Lower lobe of right lung (tissue), 2 donors: ENCODE measurements around the gene MLLT10. TPM values are rescaled to one million over a fixed set of nuclear protein-coding genes. Genes with fewer than 3 reads are reported as not detected.

ENCODE experiments used
- ATAC-seq, 2 donors: fragments of 200-7000 bp; cut with Tn5 transposase; one replicate each; pipeline ENCODE4 v1.9.1; 2020 to 2022; ENCODE audit warnings: mild to moderate bottlenecking in 2 of 2, moderate library complexity in 2 of 2
- DNase-seq: peaks from one replicate; pipeline ENCODE4 v3.0.0-alpha.2; 2020
- H3K27ac ChIP-seq: fragments of 200-600 bp; one replicate; pipeline ENCODE4 v1.8.0; 2022
- H3K27me3 ChIP-seq: fragments of 200-600 bp; one replicate; pipeline ENCODE4 v1.8.0; 2022; ENCODE audit warnings: low read depth
- H3K36me3 ChIP-seq: fragments of 200-600 bp; one replicate; pipeline ENCODE4 v1.8.0; 2022; ENCODE audit warnings: mild to moderate bottlenecking
- H3K4me1 ChIP-seq: fragments of 200-600 bp; one replicate; pipeline ENCODE4 v1.8.0; 2022
- H3K4me3 ChIP-seq: fragments of 200-600 bp; one replicate; pipeline ENCODE4 v1.8.0; 2022; ENCODE audit warnings: mild to moderate bottlenecking
- H3K9me3 ChIP-seq: fragments of 200-600 bp; one replicate; pipeline ENCODE4 v1.8.0; 2022
- intact Hi-C: fragments of 100-400 bp; cut with DNase I; formaldehyde crosslinking; loops from one replicate; pipeline ENCODE4 v1.11.0; 2022
- total RNA-seq: library from RNA; stranded (reverse); fragmentation: NEBNext Ultra II Directional; extraction: Animal tissue kit (Norgen Biotek cat#: 25700); gene quantifications from one replicate; pipeline ENCODE4 v1.2.1, GENCODE V29; 2021
- TF ChIP-seq, protein P1 (sequence below): fragments of 200-600 bp; IDR thresholded peaks from one replicate; pipeline ENCODE4 v1.8.0; 2022; ENCODE audit warnings: antibody characterized with exemption, mild to moderate bottlenecking
- donor health status: DM: no; HTN: yes; CAD: no; lungs with severe emphysema.

Gene MLLT10
- total RNA-seq, 1 donor from 2014 or later: 48.8 TPM

DNA sequence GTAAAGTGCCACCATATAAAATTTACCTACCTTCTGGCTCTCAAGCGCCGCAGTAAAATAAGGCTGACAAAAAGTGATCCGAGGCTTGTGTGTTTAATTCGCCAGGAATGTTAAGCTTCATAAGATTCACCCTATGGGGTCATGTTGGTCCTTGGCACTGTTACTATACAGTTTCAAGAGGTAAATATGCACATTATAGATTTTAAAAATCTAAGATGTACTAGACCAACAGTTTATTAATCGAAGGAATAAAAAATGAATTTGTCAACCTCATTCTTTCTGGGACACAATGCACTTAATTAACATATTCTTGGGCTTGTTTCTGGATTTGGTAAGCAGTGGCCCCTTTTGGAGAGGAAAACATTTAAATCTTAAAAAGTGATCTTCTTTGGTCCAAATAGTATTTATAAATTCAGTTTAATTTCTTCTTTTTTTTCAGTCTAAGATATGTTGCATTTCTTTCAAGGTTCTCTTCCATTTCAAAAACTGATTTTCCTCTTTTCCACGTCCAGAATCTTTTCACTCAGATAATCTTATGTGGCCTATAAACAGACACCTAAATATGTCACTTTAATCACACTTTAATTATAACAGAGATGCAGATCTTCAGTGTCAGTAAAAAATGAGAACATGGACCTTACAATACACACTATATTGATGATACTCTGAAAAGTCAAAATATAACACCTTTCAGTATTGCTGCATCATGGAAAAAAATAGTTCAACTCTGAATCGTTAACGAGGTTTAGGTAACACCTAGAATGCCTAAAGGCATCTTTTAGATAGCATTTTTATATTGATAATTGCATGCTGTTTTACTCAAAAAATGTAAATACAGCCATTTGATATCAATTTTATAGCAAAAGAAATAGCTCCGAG, 4.8 kb upstream of the MLLT10 start:
- intact Hi-C loops: no loop called here
- TF ChIP-seq, protein P1, sequence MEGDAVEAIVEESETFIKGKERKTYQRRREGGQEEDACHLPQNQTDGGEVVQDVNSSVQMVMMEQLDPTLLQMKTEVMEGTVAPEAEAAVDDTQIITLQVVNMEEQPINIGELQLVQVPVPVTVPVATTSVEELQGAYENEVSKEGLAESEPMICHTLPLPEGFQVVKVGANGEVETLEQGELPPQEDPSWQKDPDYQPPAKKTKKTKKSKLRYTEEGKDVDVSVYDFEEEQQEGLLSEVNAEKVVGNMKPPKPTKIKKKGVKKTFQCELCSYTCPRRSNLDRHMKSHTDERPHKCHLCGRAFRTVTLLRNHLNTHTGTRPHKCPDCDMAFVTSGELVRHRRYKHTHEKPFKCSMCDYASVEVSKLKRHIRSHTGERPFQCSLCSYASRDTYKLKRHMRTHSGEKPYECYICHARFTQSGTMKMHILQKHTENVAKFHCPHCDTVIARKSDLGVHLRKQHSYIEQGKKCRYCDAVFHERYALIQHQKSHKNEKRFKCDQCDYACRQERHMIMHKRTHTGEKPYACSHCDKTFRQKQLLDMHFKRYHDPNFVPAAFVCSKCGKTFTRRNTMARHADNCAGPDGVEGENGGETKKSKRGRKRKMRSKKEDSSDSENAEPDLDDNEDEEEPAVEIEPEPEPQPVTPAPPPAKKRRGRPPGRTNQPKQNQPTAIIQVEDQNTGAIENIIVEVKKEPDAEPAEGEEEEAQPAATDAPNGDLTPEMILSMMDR: no peak
- no peaks in the 10 kb centered on the region for H3K9me3 ChIP-seq
- no peak for ATAC-seq
- H3K36me3 ChIP-seq: no peaks in the 10 kb centered on the region
- no peak for DNase-seq
- peak overlapping the region; percentile 96 for H3K27ac ChIP-seq
- no peak overlapping the region for H3K4me3 ChIP-seq
- no peaks in the 10 kb centered on the region for H3K27me3 ChIP-seq
- peaks cover 21% of the 10 kb centered on the region for H3K4me1 ChIP-seq

DNA sequence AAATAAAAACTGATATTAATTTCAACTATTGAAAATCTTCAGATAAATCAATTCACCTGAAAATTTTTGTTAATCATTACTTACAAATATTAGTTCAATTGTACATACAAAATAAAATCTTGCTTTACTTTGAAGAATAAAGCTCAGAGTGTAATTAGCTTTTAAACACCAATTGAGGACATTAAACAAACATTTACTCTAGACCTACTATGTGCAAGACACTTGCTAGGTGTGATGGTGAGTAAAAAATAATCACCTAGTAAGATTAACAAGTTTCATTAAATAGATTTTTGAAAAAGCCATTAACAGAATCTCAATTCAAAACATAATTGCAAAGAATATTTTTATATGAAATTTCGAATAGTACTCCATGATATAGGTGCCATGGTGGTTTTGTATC, 3.9 kb upstream of the MLLT10 start:
- TF ChIP-seq, protein P1: no peak
- intact Hi-C loops: no loop called here
- Histone ChIP-seq H3K4me1 (peaks cover 21% of the 10 kb centered on the region), H3K27ac (no peak overlapping the region), H3K27me3 (no peaks in the 10 kb centered on the region), H3K36me3 (no peaks in the 10 kb centered on the region), H3K4me3 (no peak overlapping the region), H3K9me3 (no peaks in the 10 kb centered on the region)
- ATAC-seq: no peak
- DNase-seq: no peak

DNA sequence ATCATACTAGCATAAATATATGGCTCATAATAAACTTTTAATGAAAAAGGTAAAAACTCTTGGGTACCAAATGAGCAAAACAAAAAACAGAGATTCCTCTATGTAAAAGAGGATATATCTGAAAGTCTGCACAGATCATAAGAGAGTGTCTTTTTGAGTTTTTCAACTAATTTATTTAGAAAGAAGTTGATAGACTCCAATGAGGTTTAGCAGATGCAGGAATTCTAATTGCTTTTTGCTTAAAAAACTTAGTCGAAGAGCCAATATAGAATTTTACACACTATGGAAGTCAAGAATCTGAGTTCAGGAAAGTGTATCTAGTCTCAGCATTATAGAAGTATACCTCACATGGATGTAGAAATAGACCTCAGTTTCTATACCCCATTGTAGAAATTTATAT, 3.4 kb upstream of the MLLT10 start:
- H3K27ac ChIP-seq: peak overlapping the region; percentile 9
- DNase-seq (no peak), ATAC-seq (no peak)
- H3K4me3 ChIP-seq: no peak overlapping the region
- TF ChIP-seq, protein P1: no peak
- peaks cover 26% of the 10 kb centered on the region for H3K4me1 ChIP-seq
- H3K36me3 ChIP-seq: no peaks in the 10 kb centered on the region
- no peaks in the 10 kb centered on the region for H3K27me3 ChIP-seq
- intact Hi-C loops: no loop called here
- no peaks in the 10 kb centered on the region for H3K9me3 ChIP-seq

DNA sequence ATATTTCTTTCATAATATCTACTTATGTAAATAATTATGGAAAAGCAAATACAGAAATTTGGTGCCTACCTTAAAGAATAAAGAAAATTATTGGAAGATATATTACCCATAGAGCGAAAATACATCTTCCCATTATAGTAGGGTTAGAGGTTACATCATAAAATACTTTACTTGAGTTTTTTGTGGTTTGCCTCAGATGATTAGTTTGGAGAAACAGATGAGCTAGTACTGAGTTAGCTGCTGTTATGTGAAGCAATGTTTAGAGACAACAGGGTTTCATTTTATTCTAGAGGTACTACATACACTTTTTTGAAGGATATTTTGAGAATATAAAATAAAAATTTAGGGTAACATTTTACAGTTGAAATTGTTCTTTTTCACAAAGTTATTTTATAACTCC, 2.9 kb upstream of the MLLT10 start:
- Histone ChIP-seq H3K4me3 (no peak overlapping the region), H3K27ac (peak overlapping the region; percentile 9), H3K9me3 (no peaks in the 10 kb centered on the region), H3K36me3 (no peaks in the 10 kb centered on the region), H3K27me3 (no peaks in the 10 kb centered on the region), H3K4me1 (peaks cover 28% of the 10 kb centered on the region)
- no peak for ATAC-seq
- TF ChIP-seq, protein P1: no peak
- DNase-seq: no peak
- intact Hi-C loops: no loop called here

DNA sequence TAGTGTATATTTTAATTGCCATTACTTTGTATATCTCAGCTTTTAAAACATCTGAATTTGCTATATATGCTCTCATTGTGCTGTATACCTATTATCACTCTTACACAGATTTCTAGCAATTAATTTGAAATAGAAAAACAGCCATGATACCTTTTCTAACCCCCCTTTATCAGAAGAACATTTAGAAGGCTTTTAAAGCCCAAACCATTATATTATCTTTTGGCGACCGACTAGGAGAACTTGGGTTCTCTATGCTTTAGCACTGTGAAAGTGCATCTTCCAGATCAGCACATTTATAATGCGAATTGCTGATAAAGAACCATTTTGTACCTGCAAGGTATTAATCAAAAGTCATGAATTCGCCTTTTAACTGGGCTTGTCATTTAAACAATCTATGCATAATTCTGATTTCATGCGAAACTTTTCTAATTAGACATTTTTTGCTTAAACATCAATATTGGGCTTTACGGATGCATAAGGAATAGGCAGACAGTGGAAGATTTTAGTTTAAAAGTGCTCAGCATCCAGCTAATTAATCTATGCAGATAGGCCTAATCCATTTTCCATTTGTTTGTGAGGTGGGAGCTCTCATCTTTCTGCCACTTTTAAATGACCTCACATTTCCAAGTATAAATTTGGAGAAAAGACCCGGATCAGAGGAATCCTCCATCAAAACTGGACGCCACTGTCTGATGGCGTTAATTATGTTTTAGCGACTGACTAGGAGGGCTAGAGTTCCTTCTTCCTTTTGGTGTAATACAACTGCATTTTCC, 1.2 kb upstream of the MLLT10 start:
- ATAC-seq: no peak

More for the DNA sequence above, 1.2 kb upstream of the MLLT10 start:
- Histone ChIP-seq H3K4me1 (peaks cover 26% of the 10 kb centered on the region), H3K9me3 (no peaks in the 10 kb centered on the region), H3K36me3 (peaks cover 12% of the 10 kb centered on the region), H3K27ac (peak overlapping the region; percentile 92), H3K4me3 (peak overlapping the region; percentile 82), H3K27me3 (no peaks in the 10 kb centered on the region)
- DNase-seq: no peak
- TF ChIP-seq, protein P1: no peak
- intact Hi-C loops: no loop called here
